ENCODE measurements around the gene NR3C2.
A peak's percentile ranks its signal among the peaks of the same experiment; 100 is the strongest.
"Not testable (repeated sequence)": the region's sequence is repeated elsewhere in the genome, so short reads cannot be mapped to it uniquely, and the experiment has no call there.

Gene NR3C2

DNA sequence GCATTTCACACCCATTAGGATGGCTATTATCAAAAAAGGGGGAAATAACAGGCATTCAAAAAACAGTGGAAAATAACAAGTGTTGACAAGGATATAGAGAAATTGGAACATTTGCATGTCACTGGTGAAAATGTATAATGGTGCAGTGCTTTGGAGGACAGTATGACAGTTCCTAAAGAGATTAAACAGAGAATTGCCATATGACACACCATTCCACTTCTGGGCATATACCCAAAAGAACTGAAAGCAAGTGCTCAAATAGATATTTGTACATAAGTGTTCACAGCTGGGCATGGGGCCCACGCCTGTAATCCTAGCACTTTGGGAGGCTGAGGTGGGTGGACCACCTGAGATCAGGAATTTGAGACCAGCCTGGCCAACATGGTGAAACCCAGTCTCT, 348.1 kb downstream of the NR3C2 start:
- no peak for DNase-seq

DNA sequence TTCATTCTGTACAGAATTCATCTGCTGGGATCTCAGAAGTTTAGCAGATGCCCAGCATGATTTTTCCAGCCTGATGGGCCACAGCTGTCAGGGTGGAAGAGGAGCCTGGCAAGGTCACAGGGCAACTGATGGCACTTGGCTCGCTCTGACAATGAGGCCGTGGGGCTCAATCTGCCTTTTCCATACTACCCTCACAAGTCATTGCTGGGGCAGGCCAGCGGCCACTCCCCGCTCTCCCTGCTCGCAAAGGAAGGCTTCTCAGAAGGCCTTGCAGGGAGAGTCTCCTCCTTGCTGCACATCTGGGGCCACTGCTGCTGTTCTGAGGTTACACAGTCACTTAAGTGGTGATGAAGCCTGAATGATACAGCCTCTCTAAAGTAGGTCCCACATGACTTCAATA, 349.1 kb downstream of the NR3C2 start:
- no peak for DNase-seq

DNA sequence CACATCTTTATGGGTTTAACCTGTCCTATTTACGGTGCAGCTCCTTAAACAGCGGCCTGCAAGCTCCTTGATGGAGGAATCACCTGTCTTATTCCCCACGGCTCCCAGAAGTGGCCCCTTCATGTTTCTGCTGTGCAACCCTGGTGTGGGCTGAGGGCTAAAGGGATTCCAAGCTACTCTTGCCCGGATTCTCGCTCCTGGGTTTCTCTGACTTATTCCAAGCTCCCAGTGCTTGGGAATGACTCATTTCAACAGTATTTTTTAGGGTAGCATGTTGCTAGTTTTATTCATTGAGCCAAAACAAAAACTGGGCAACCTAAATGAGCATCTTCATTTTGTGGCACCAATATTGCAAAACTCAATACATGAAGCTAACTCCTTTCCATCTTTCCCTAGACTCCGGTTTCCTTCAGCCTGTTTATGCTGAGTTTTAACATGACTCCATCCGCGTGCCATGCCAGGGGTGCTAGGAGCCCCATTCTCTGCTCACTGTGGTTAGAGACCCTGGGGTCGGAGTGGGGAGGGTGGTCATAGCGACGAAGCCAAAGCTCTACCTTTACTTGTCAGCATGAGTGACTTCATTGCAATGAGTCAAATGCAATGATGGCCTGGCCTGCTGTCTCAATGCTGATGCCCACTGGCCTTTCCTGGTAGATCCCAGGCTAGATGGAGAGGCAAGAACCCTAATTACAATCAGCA, 349.7 kb downstream of the NR3C2 start:
- no peak for DNase-seq

DNA sequence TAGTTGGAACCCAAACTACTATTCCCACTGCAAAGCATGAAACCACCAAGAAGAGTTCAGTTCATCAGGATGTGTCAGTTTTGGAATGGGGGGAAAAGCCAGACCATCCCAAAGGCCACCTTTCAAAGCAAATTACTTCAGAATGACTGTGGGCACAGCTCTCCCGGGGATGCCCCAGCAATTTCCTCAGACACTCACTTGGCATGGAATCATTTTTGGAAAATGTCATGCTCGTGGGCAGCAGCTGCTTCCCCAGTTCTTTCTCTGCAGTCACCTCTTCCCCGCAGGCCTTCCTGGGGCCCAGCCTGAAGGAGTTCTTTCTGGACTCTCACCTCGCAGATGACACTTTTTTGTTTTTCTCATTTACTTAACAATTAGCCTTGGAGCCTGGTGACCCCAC, 350.3 kb downstream of the NR3C2 start:
- DNase-seq: no peak

DNA sequence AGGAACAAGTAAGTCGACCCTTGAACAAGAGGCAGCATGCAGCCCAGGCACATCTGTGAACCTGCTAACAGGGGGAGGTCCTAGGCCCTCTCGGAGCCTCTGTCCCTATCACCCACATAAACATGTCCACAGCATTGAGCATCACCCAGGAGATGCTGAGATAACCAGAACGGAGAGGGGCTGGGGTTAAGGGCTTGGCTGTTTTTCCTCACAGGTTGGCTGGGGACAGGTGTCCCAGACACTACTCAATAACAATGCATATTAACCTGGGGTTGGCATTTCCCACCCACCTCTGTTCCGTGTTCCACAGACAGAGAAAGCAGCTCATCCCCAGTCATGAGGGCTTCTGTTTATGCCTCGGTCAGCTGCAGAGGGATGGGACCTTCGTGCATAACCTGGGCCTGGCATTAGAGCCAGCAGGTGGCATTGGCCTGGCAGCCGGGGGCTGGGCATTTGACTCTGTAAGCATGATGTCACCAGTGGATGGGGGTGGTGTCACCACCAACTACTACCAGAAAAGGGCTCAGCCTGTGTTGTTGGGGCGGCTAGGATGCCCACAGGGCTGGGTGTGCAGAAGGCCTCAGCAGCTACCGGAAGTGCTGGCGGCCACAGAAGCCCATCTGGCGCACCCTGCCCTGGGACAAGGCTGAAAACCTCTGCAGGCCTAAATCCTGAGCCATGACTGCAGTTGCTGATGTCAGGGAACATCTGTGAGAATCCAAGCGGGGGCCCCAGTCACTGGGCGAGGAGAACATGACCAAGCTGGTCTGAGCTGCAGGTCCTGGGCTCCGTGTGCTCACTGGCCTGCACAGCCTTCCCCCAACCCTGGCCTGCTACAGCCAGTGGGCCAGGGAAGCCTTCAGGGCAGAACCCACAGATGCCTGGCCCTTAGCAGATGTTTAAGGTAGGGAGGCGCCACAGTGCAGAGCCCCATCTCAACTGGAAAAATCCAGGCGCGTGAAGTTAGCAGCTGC, 351.4 kb downstream of the NR3C2 start:
- peak; percentile 9 for DNase-seq

DNA sequence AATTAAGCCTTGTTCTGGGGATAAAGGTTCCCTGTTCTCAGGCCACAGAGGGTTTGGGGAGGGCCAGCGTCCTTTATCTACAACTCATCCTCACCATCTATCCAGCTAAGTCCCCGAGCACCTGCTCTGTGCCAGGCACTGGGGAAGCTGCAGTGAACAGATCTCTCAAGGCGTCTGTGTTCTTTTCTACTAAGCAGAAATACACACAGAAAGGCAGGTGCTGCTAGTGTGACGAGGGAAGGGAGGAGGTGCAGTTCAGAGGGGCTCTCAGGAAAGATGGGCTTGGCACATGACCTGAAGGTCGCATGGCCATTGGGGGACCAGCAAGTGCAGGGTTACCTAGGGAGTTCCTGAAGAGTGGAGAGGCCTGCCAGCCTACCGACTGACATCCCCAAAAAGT, 352.2 kb downstream of the NR3C2 start:
- no peak for DNase-seq

DNA sequence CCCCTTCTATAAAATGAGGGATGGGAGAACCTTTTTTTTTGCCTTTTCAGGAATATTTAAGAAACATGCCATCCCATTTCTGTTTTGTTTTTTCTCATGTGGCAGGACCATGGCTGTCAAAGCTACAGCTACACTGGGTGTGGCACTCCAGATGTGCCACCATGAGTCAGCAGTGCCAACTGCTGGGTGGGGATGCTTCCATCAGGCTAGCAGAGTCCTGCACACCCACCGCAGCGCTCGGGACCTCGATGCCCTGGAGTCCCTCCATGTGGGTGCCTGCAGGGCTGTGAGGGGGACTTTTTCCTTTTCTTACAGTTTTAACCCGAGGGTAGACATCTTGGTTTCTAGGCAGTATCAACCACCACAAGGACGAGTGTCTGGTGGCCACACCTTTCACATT, 352.6 kb downstream of the NR3C2 start:
- DNase-seq: no peak

DNA sequence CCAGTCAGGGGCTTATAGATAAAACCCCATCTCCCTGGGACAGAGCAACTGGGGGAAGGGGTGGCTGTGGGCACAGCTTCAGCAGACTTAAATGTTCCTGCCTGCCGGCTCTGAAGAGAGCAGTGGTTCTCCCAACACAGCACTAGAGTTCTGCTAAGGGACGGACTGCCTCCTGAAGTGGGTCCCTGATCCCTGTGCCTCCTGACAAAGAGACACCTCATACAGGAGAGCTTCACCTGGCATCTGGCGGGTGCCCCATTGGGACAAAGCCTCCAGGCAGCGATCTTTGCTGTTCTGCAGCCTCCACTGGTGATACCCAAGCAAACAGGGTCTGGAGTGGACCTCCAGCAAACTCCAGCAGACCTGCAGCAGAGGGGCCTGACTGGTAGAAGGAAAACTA, 359.1 kb downstream of the NR3C2 start:
- not testable (repeated sequence) for DNase-seq

DNA sequence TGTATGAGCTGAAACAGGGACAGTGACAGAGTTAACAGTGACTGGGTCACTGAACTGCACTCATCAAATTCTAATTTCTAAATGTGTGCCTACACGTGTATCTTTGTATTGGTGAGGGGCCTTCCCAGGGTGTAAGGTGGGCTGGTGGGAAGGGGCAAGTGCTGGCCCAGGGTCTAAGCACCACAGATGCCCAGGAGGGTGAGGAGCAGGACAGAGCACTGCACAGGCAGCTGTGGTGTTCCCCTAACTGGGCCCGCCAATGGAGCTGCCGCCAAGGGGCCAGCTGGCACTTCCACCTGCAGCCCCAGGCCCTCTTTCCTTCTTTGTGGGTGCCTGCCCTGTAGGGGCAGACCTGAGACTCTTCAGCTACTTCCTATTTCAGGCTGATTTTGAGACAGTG, 360.5 kb downstream of the NR3C2 start:
- no peak for DNase-seq

DNA sequence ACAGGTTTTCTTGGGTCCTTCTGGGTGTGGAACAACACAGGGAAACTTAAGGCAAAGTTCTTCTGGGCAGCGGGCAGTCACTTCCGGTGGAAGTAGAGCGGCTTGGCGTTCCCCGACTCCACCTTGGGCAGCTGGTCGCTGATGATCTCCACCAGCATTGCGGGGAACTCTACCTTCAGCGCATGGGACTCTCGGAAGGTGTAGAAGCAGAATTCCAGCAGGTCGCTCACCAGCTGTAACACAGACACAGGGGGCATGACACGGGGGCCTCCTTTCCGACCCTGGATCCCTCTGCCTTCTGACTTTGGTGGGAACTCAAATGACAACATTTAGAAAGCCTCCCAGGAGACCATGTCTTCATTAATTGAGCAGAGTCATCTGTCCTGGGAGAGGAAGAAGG, 360.9 kb downstream of the NR3C2 start:
- no peak for DNase-seq

DNA sequence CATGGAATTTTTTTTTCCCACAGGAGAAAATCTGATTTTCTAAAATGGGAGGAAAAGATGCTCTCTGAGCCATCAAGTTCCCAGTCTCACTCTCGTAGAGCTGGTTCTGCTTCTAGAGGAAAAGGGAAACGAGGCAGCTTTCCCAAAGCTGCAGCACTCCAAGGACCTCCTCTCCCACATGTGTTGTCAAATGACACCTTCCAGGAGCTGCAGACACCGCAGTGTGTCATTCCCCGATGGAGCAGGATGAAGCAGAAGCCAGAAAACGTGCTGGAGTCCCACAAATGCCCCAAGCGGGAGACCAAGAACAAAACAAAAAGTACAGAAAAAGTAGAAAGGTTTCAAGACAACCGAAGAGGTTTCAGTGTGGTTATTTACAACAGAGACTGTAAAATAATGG, 362.3 kb downstream of the NR3C2 start:
- no peak for DNase-seq

DNA sequence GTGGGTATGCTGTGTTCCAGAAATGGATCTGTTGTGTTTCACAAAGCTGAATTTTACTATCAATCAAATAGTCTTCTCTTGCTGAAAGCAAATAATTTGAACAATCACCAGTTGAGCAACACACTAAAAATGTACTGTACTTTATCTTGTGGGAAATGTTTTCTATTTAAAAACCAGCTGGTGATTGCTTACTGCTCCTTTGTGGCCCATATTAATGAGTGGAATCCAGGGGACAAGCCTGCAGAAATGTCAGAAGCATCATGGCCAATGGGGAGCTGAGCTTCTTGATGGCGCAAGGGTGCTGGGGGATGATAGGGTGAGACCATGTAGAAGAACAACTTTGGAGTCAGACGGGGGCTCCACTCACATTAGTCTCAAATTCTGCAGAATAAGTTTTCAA, 364.2 kb downstream of the NR3C2 start:
- DNase-seq: no peak

DNA sequence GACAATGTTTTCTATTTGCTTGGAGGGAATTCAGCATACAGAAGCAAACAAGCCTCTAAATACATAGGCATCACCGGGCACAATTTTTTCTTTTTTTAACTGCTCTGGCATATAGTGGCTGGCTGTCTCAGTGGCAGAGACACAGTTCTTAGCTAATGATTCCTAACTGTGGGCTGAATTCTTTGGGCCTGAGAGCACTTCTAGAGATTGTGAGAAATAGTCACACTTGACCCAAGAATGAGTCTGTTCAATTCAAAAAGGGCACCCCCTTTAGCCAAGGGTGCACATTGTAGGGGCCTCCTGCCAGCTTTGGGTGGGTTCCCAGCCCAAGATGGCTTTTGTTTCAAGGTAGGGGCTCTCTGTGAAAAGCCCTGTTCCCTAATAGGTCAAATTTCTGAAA, 364.6 kb downstream of the NR3C2 start:
- no peak for DNase-seq

DNA sequence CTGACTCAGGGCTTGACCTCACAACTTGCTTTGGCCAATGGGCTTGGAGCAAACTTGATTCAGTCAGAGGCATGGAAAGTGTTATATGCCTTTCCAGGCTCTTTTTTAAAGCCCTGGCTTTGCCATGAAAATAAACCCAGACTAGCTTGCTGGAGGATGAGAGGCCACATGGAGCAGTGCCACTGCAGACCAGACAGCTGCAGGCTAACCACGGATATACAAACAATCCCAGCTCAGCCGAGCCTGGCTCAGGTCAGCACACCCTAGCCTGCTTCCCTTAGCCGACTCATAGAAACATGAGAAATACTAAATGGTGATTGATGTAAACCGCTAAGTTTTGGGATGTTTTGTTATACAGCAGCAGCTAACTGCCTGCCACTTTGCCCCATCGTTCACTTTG, 365.2 kb downstream of the NR3C2 start:
- no peak for DNase-seq

DNA sequence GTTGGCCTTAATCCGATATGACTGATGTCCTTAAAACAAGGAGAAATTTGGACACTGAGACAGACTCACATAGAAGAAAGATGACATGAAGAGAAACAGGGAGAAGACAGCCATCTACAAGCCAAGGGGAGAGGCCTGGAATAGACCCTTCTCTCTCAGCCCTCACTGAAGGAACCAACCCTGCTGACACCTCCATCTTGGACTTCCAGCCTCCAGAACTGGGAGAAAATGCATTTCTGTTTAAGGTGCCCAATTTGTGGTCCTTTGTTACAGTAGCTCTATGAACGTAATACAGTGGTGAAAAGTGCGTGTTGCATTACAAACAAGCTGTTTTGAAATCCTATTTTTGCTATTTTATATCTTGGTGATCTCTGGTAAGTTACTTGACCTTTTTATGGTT, 366.8 kb downstream of the NR3C2 start:
- no peak for DNase-seq

DNA sequence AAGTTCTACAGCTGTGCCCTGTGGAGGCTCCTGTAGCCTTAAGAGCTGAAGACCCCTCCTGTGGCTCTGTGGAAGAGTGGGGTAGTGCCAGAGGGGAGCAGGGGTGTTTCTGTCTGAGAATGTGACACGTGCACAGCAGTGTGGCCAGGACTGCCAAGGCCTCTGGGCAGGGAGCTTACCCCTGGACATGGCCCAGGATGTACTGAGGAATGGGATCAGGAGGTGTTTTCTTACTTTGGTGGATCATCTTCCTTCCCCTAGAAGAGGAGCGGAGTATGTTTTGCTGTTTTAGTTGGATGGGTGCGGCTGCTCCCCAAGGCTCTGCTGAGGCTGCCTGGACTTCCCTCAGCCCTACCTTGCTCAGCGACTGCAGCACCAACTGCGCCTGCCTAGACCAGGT, 367.8 kb downstream of the NR3C2 start:
- DNase-seq: no peak

DNA sequence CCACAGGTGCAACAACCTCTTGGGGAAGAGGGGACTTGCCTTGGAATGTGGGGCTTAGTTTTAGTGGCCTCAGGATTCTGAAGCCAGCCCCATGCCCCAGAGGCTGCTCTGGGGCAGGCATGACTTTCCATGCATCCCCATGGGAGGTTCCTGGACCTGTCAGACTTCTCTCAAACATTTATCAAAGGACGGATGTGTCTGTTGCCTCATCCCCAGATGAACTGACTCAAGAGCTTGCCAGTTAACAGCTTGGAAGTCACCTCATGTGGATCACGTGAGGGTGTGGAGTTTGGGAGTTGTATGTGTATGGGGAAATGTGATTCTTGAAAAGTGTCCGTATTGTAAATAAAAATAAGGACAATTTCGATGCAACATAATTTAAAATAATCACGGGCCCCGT, 368.9 kb downstream of the NR3C2 start:
- DNase-seq: no peak

DNA sequence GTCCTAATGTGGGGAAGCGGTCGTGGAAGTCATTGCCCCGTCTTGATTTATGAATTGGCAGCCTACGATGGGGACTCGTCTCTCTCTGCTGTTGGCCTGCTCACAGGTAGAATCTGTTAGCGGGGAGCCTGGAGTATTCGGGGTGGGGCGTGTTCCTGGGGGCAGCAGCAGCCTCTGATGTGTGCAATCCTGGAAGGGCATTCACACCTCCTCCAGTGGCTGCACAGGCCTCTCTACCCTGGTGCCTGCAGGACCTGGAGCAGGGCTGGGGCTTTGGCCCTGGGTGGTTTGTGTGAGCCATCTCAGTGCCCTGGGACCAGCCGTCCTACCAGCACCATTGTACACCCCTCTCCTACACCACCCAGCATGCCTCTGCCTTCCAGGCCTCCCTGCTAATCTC, 369.4 kb downstream of the NR3C2 start:
- DNase-seq: no peak

DNA sequence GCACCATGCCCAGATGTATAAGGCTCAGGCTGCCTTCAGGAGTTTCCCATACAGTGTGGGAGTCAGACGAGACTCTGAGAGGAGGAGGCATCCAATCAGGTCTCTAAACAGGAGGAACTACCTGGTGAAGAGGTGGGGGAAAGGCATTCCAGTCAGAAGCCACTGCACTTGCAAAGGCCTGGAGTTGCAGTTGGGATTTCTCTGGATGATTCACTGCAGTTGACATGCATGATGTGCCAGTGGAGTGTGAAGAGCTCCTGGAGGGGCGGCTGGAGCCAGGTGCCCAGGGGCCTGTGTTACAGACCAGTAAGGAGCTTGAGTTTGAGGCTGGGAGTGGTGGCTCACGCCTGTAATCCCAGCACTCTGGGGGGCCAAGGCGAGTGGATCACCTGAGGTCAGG, 371.2 kb downstream of the NR3C2 start:
- DNase-seq: peak; percentile 2

DNA sequence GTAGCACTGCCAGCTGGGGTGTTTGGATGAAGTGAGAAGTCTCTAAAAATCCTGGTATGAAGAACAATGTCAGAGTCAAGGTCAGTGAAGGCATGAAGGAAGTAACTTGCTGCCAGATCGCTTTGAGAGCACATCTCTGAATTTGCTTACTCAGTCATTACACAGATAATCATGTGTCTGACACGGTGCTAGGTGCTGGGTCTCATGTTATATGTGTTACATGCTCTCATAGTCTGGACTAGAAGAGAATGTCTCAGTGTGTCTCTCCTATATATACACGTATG, 372.4 kb downstream of the NR3C2 start:
- DNase-seq: no peak

DNA sequence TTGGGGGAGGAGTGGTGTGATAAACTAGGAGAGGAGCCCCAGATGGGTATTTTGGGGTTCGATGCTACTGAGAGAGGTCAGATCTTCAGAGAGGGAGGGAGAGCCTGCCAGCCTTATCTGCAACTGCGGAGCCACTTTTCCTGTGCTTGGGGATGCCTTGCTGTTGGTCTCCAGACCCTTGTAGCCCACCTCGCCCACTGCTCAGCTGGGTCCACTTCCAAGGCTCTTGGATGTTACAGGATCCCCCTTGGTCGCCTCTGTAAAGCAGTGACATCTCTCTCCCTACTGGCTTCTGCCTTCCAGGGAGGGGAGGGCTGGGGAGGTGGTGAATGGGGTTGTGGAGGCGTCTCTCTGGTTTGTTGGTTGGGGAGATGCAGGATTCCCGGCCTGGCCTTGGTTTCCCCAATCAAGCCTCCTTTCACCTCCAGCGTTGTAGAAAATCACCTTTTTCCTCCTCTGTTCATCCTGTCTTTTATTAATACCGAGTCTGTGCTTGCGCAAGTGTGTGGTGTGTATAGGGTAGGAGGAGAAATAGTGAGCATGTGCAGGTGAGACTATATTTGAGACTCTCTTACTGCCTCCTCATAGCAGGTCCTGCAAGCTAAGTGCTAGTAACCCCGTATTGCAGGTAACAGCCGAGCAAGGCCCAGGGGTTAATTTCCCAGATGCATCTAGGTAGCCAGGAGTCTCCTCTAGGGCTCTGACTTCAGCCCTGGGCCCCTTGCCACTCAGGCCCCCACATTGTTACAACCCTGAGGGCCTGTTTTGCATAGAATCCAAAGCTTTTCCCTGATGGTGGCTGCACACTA, 372.9 kb downstream of the NR3C2 start:
- no peak for DNase-seq

DNA sequence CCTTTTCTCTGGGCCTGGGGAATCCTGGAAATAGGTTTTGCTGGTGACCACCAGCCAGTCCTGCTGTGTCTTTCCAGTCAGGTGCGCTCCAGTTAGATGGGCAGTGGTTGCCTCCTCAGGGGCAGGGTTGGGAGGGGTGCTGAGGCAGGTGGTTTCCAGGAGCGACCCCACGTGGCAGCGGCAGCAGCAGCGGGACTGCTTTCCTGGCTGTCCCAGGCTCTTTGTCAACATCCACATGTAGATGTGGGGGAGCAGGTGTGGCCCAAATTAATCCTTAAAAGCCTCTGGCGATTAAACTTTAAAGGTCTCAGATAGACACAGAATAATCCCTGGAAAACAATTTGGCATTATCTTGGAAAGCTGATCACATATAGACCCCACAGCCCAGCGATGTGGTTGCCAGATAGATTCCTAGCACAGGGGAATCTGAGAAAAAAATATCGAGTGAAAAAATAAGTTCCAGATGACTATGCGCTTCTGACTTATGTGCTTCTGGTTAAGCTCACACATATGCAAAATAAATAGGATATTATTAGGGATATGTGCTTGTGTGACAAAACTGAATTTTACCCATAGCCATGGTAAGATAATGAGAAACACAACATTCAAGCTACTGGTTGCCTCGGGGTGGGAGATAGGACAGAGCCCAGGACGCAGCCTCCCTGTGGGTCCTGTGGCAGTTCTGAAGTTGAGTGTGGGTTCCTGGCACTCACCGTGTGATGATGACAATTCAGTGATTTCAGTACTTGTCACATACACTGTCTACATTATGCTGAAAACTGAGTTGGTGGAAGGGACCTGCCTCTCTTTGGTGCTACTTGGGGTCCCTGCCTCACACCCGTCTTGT, 373.9 kb downstream of the NR3C2 start:
- no peak for DNase-seq

All from DMS53 (cell line).